Mesenchymal stem cell (in vitro differentiated cells and primary cell): ENCODE data around the gene CELSR3.

Experiments used
- DNase-seq: peaks from one replicate; pipeline ENCODE4 v3.0.0-alpha.2; 2013
- H2AFZ ChIP-seq: one replicate; pipeline ENCODE4 v1.6.1; 2013; ENCODE audit warnings: low read depth, mild to moderate bottlenecking, control low read depth, inconsistent platforms, low read length, moderate library complexity
- H2AK5ac ChIP-seq: 2 replicates; pipeline ENCODE4 v1.6.1; 2013; ENCODE audit warnings: low read length, moderate library complexity, mild to moderate bottlenecking, inconsistent platforms; ENCODE audit not compliant: severe bottlenecking
- H2BK120ac ChIP-seq: one replicate; pipeline ENCODE4 v1.6.1; 2013; ENCODE audit warnings: low read depth, mild to moderate bottlenecking, inconsistent platforms, low read length, moderate library complexity
- H2BK12ac ChIP-seq, 2 experiments: one replicate each; pipeline ENCODE4 v1.6.1; 2013; ENCODE audit warnings: inconsistent platforms in 2 of 2, low read length in 2 of 2, mild to moderate bottlenecking in 2 of 2, moderate library complexity in 2 of 2, control low read depth in 1 of 2
- H2BK15ac ChIP-seq: one replicate; pipeline ENCODE4 v1.6.1; 2013; ENCODE audit warnings: mild to moderate bottlenecking, low read depth, inconsistent platforms; ENCODE audit not compliant: poor library complexity, severe bottlenecking
- H2BK5ac ChIP-seq: 2 replicates; pipeline ENCODE4 v1.6.1; 2013; ENCODE audit warnings: low read depth, mild to moderate bottlenecking, low read length, control low read depth, inconsistent platforms; ENCODE audit not compliant: poor library complexity, severe bottlenecking
- H3K14ac ChIP-seq, 2 experiments: one replicate each; pipeline ENCODE4 v1.6.1; 2013; ENCODE audit warnings: inconsistent platforms in 2 of 2, low read length in 2 of 2, control low read depth in 1 of 2, mild to moderate bottlenecking in 1 of 2, moderate library complexity in 1 of 2
- H3K18ac ChIP-seq, 2 experiments: one replicate each; pipeline ENCODE4 v1.6.1; 2013; ENCODE audit warnings: inconsistent platforms in 2 of 2, low read length in 2 of 2, control low read depth in 1 of 2, low read depth in 1 of 2, mild to moderate bottlenecking in 1 of 2
- H3K23ac ChIP-seq, 2 experiments: one replicate each; pipeline ENCODE4 v1.6.1; 2013; ENCODE audit warnings: inconsistent platforms in 2 of 2, low read length in 2 of 2, mild to moderate bottlenecking in 2 of 2, moderate library complexity in 2 of 2, control low read depth in 1 of 2
- H3K27ac ChIP-seq: 2 replicates; pipeline ENCODE4 v1.5.1; 2013; ENCODE audit warnings: mild to moderate bottlenecking, moderate library complexity, low read length, control low read depth, inconsistent platforms; ENCODE audit not compliant: poor library complexity, severe bottlenecking
- H3K27me3 ChIP-seq, 2 experiments: 2 replicates each; pipeline versions ENCODE4 v1.6.1 to v1.7.0; 2013; ENCODE audit warnings: low read length in 2 of 2, mild to moderate bottlenecking in 2 of 2, moderate library complexity in 2 of 2, control low read depth in 1 of 2, inconsistent platforms in 1 of 2; ENCODE audit not compliant: control insufficient read depth in 1 of 2, insufficient read depth in 1 of 2
- H3K36me3 ChIP-seq, 2 experiments: 2 replicates each; pipeline versions ENCODE4 v1.6.1 to v1.7.0; 2013; ENCODE audit warnings: low read length in 2 of 2, control low read depth in 1 of 2, inconsistent platforms in 1 of 2, low read depth in 1 of 2, mild to moderate bottlenecking in 1 of 2; ENCODE audit not compliant: insufficient read depth in 2 of 2, control insufficient read depth in 1 of 2
- H3K4ac ChIP-seq, 2 experiments: one replicate each; pipeline ENCODE4 v1.6.1; 2013; ENCODE audit warnings: inconsistent platforms in 2 of 2, low read length in 2 of 2, mild to moderate bottlenecking in 2 of 2, moderate library complexity in 2 of 2, control low read depth in 1 of 2, low read depth in 1 of 2
- H3K4me1 ChIP-seq: 2 replicates; pipeline ENCODE4 v1.6.1; 2013; ENCODE audit warnings: low read depth, low read length, control low read depth; ENCODE audit not compliant: control insufficient read depth, insufficient read depth
- H3K4me2 ChIP-seq: 2 replicates; pipeline ENCODE4 v1.6.1; 2013; ENCODE audit warnings: low read length, mild to moderate bottlenecking, inconsistent platforms; ENCODE audit not compliant: poor library complexity, severe bottlenecking
- H3K4me3 ChIP-seq, 2 experiments: 2 replicates each; pipeline versions ENCODE4 v1.5.1 to v1.7.0; 2013; ENCODE audit warnings: low read length in 2 of 2, mild to moderate bottlenecking in 2 of 2, control low read depth in 1 of 2, low read depth in 1 of 2; ENCODE audit not compliant: insufficient read depth in 1 of 2
- H3K79me1 ChIP-seq: replicated peaks from 2 replicates; pipeline ENCODE4 v1.6.1; 2013; ENCODE audit warnings: mild to moderate bottlenecking, control low read depth, low read length, inconsistent platforms; ENCODE audit not compliant: poor library complexity, severe bottlenecking
- H3K9ac ChIP-seq: 2 replicates; pipeline ENCODE4 v1.7.0; 2013; ENCODE audit warnings: mild to moderate bottlenecking, low read length, moderate library complexity
- H3K9me3 ChIP-seq: 2 replicates; pipeline ENCODE4 v1.7.0; 2013; ENCODE audit warnings: mild to moderate bottlenecking, low read length; ENCODE audit not compliant: control insufficient read depth
- H4K8ac ChIP-seq: one replicate; pipeline ENCODE4 v1.6.1; 2013; ENCODE audit warnings: inconsistent platforms, mild to moderate bottlenecking, low read length, moderate library complexity
- H4K91ac ChIP-seq: one replicate; pipeline ENCODE4 v1.6.1; 2013; ENCODE audit warnings: mild to moderate bottlenecking, low read length, inconsistent platforms
- WGBS: methylation state at CpG from one replicate; pipeline ENCODE4 v1.1.7; 2013; ENCODE audit warnings: mixed read lengths; 5-methylcytosine and 5-hydroxymethylcytosine counted together

CELSR3 gene

DNA sequence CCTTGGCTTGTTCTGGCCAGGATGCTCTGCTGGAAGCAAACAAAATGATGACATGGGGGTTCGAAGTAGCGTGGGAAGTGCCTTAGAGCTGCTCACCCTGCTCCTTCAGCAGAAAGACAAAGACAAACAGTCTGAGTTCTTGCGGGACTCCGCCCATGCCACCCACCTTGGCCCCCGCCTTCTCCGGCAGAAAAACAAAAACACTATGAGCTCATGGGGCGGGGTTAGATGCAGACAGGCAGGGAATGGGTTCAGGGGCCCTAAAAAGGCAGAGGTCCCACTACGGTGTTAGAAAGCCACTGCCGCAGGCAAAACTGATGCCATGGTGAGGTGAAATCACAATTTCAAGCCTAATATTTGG, 32.7 kb upstream of the CELSR3 start:
- H3K4me3 ChIP-seq: peak overlapping the region in 1 of 2 experiments; percentile 76
- peak overlapping the region; percentile 42 for H2AK5ac ChIP-seq
- H2BK120ac ChIP-seq: no peak overlapping the region
- peak; percentile 18 for DNase-seq
- H3K4me2 ChIP-seq: no peak overlapping the region
- no peak overlapping the region for H3K23ac ChIP-seq
- peaks cover 51 to 62% of the 10 kb centered on the region in 2 experiments for H3K36me3 ChIP-seq
- no peak overlapping the region for H3K14ac ChIP-seq
- peaks cover 8% of the 10 kb centered on the region for H3K79me1 ChIP-seq
- peak overlapping the region; percentile 86 for H3K9ac ChIP-seq
- peak overlapping the region in 1 of 2 experiments; percentile 19 for H3K18ac ChIP-seq
- no peak overlapping the region for H2AFZ ChIP-seq
- H3K27me3 ChIP-seq: no peaks in the 10 kb centered on the region
- H2BK5ac ChIP-seq: no peak overlapping the region
- no peak overlapping the region for H4K91ac ChIP-seq
- H2BK12ac ChIP-seq: no peak overlapping the region
- H2BK15ac ChIP-seq: no peak overlapping the region
- 86% methylated on average over 8 of the region's 9 CpGs for WGBS
- H3K4ac ChIP-seq: no peak overlapping the region
- no peak overlapping the region for H4K8ac ChIP-seq
- H3K9me3 ChIP-seq: no peaks in the 10 kb centered on the region
- H3K27ac ChIP-seq: peak overlapping the region; percentile 40
- H3K4me1 ChIP-seq: peaks cover 19% of the 10 kb centered on the region

DNA sequence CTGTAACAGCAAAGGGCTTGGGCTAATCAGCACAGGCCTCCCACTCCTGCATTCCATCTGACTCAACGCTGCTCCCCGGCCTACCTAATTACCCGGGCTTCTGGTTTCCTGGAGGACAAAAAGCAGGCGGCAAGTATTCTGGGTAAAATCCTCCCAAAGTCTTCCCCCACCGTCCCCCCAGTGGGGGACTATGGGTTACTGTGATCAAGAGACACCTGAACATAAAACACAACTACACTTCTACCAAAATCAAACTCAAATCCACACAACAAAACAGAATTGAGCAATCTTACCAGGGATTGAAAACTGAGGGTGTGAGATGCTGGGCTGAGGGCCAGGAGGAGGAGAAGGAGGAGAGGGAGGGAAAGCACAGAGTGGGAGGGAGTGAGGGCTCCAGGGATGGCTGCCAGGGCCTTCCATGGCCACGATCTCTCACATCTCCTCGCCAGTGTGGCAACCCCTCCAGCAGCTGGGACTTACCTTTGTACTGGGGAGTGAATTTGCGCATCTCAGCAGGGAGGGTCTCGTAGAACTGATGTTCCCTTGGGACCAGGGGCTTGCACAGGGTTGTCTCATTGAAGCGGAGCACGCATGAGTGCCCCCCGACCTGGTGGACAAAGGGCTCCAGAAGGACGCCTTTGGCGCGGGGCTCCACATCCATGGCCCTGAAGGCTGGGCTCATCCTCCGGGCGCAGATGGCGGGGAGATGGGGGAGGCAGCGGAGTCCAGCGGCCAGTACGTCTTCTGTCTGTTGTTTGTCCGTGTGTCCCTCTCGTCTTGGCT, 32.1 kb upstream of the CELSR3 start:
- Histone ChIP-seq H3K36me3 (peaks cover 54 to 67% of the 10 kb centered on the region in 2 experiments), H3K4me3 (peak overlapping the region in 1 of 2 experiments; percentile 76), H3K9ac (peak overlapping the region; percentile 86), H3K4me1 (peaks cover 19% of the 10 kb centered on the region), H3K4me2 (peak overlapping the region; percentile 29), H2BK12ac (no peak overlapping the region), H4K8ac (no peak overlapping the region), H3K18ac (peak overlapping the region in 1 of 2 experiments; percentile 19), H2AK5ac (peak overlapping the region; percentile 42), H2BK15ac (no peak overlapping the region), H3K14ac (no peak overlapping the region), H2BK5ac (no peak overlapping the region), H3K23ac (no peak overlapping the region), H3K4ac (no peak overlapping the region), H2AFZ (no peak overlapping the region), H3K27me3 (no peaks in the 10 kb centered on the region), H3K9me3 (no peaks in the 10 kb centered on the region), H2BK120ac (no peak overlapping the region), H3K79me1 (peaks cover 8% of the 10 kb centered on the region), H3K27ac (peak overlapping the region; percentile 40), H4K91ac (no peak overlapping the region)
- 71% methylated on average over 22 of the region's 23 CpGs for WGBS
- peak; percentile 85 for DNase-seq

DNA sequence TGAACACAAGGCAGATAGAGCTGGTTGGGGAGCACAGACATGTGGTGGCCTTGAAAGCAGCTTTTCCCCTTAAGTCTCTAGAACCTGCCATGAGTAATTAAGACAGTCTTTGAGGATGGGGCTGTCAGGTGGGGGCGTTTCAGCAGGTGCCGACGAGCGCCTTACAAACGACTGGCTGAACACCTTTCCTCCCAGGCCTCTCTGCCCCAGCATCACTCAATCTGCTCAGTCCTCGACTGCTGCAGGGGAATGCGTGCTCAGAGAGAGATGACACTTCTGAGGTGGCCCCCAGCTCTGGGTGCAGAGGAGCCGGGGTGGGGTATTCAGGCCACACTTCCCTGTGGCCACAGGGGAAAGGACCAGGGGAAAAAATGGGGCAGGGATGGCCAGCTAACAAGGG, 31.1 kb upstream of the CELSR3 start:
- DNase-seq: no peak
- Histone ChIP-seq H2BK15ac (no peak overlapping the region), H3K4me1 (peaks cover 19% of the 10 kb centered on the region), H2AK5ac (no peak overlapping the region), H2BK5ac (no peak overlapping the region), H3K27me3 (no peaks in the 10 kb centered on the region), H3K14ac (no peak overlapping the region), H3K27ac (peak overlapping the region; percentile 40), H2BK120ac (no peak overlapping the region), H2AFZ (no peak overlapping the region), H3K9me3 (no peaks in the 10 kb centered on the region), H3K9ac (peak overlapping the region; percentile 86), H4K8ac (no peak overlapping the region), H2BK12ac (no peak overlapping the region), H3K23ac (no peak overlapping the region), H3K36me3 (peaks cover 59 to 68% of the 10 kb centered on the region in 2 experiments), H3K18ac (no peak overlapping the region), H3K4ac (no peak overlapping the region), H3K79me1 (peaks cover 14% of the 10 kb centered on the region), H4K91ac (no peak overlapping the region), H3K4me3 (peak overlapping the region in 1 of 2 experiments; percentile 76), H3K4me2 (peak overlapping the region; percentile 1)
- WGBS: 97% methylated on average over 8 of the region's 8 CpGs

GRCh38 chr3:48692551-48692950, 29.9 kb upstream of the CELSR3 start:
- Histone ChIP-seq H2BK5ac (no peak overlapping the region), H3K18ac (no peak overlapping the region), H3K4me1 (peaks cover 21% of the 10 kb centered on the region), H4K8ac (no peak overlapping the region), H3K36me3 (peaks cover 64 to 71% of the 10 kb centered on the region in 2 experiments), H3K9me3 (no peaks in the 10 kb centered on the region), H3K4me2 (no peak overlapping the region), H2BK15ac (no peak overlapping the region), H3K79me1 (peaks cover 21% of the 10 kb centered on the region), H3K9ac (peak overlapping the region; percentile 86), H2AFZ (no peak overlapping the region), H3K14ac (no peak overlapping the region), H3K23ac (no peak overlapping the region), H2BK12ac (no peak overlapping the region), H3K4ac (no peak overlapping the region), H4K91ac (no peak overlapping the region), H3K27ac (no peak overlapping the region), H2BK120ac (no peak overlapping the region), H3K4me3 (no peak overlapping the region), H2AK5ac (no peak overlapping the region), H3K27me3 (no peaks in the 10 kb centered on the region)
- DNase-seq: no peak
